HG02571 (cell line): ENCODE results near the gene FBXO8.
A peak's percentile ranks its signal among the peaks of the same experiment; 100 is the strongest.
"Not testable (repeated sequence)": the region's sequence is repeated elsewhere in the genome, so short reads cannot be mapped to it uniquely, and the experiment has no call there.

Source experiments
- ATAC-seq: cut with Tn5 transposase; IDR thresholded peaks from one replicate; pipeline ENCODE4 v1.9.1; 2021; ENCODE audit warnings: mild to moderate bottlenecking, moderate library complexity; ENCODE audit not compliant: unreplicated experiment

FBXO8 gene

DNA sequence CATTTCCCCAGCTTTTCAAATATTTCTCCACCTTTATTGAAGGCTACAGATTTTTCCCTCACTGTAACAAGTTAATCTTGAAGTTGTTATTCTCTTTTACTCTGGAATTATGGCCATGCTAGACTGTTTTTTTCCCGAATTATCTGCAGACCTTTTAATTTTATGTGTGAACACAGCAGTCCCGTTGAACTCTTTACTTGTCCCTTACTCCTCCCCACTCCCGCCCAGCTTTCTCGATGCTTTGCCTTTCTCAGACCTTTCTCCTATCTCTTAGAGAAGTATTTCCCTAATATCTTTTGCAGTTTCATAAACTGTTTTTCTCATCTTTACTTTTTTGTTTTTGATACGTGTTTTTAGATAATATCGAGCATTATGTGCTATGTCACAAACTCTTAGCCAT, 1.0 kb upstream of the FBXO8 start:
- no peak for ATAC-seq

DNA sequence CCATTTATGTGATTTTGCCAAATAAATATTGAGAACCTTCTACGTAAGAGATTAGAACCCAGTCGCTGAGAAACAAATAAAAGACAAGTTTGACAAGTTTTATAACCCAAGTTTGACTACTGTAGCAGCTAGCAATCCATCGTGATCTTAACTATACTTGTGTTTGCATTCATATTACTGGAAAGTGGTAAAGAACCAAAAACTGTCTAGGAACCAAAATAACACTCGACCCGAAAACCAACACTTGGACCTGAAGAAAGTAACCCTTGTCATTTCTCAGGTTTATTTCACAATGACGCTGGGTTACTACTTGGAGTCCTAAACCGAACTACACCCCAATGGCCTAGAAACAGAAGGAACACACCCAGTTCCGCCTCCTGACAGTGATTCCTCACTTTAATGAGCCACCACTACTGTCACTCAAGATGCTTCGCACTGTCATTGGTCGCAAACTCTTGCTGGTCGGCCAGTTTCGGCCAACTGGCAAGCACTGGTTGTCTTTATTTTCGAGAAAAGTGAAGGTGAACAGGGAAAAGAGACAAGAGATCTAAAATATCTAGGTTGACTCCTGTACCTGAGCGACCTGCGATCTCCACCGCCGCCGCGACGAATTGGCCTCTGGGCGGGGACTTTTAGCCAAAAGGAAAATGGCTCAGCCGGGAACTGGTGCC, 496 bp downstream of the FBXO8 start:
- ATAC-seq, result peak; percentile 99

DNA sequence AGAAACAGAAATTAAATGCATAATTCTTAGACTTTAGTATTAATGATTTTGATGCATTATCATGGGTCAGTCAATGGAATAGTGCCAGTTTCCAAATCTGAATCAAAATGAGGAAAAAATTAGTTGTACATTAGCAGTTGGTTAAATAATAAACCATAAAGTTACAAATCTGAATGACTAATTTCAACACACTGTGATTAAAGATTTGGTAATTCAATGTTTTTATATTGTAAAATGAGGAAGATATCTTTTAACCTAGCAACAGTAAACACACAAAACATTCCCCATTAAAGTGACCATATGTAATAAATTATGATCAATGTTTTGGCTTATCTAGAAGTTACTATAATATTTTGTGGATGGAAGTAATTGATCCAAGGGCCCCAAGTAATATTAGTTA, 1.6 kb downstream of the FBXO8 start:
- no peak for ATAC-seq

DNA sequence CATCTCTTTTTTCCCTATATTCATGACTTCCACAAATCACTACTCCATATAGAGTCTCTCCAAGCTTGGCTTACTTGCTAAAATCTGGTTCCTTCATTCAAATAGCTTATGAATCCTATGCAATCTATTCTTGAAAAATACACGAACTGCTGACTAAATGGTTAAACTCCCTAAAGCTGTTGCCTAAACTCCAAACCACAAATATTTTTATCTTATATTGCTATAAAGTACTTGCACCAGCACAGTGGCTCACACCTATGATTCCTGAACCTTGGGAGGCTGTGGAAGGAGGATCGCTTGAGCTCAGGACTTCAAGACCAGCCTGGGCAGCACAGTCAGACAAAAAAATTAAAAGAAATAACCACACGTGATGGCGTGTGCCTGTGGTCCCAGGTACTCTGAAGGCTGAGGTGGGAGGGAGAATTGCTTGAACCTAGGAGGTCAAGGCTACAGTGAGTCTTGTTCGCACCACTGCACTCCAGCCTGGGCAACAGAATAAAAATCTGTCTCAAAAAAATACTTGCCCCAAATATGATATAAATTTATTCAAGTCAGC, 2.2 kb downstream of the FBXO8 start:
- no peak for ATAC-seq

DNA sequence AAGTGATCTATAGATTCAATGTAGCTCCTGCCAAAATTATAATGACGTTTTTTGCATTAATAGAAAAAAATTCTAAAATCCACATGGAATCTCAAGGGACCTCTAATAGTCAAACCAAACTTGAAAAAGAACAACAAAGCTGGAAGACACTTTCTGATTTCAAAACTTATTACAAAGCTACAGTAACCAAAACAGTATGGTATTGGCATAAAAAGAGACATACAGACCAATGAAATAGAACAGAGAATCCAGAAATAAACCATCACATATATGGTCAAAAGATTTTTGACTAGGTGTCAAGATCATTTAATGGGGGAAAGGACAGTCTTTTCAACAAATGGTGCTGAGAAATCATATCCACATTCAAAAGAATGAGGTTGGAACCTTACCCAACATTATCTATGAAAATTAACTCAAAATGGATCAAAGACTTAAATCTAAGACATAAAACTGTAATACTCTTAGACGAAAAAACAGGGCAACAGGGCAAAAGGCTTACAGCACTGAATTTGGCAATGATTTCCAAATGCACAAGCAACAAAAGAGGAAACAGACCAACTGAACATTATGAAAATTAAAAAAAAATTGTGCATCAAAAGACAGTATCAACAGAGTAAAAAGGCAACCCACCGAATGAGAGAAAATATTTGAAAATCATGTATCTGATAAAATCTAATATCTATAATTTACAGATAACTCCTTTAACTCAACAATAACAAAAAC, 3.9 kb downstream of the FBXO8 start:
- no peak for ATAC-seq

DNA sequence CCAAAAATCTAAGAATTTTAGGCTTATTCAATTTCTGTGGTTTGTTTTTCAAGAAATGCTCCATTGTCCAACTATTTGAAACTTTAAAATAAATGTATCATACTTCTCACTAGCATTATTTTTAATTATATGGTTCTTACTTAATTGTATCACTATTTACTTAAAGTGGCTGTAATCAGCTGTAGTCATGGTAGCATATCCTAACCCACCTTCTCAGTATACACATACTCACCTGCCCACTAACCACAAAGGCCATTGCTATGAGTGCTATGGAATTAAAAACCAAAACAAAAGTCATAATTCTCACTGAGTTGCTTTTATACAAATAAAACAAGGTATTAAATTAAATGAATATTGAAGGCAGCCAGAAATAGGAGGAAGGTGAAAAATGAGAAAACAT, 5.0 kb downstream of the FBXO8 start:
- ATAC-seq, result no peak

DNA sequence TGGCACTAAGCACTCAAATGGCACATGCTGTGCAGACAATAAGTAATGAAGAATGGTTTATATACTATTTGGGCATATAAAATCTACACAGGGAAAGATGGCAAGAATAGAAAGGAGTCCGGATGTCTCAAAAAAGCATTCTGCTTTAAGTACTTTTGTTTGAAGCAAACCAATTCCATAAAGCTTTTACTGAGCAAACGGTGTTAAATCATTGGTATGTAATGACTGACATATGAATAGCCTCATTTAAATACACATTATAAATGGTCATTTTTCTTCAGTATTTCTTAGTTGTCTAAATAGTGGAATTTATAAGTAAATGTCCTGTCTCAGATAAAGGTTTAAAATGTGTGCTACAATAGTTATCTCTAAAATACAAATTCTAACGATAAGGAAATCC, 6.0 kb downstream of the FBXO8 start:
- no peak for ATAC-seq

DNA sequence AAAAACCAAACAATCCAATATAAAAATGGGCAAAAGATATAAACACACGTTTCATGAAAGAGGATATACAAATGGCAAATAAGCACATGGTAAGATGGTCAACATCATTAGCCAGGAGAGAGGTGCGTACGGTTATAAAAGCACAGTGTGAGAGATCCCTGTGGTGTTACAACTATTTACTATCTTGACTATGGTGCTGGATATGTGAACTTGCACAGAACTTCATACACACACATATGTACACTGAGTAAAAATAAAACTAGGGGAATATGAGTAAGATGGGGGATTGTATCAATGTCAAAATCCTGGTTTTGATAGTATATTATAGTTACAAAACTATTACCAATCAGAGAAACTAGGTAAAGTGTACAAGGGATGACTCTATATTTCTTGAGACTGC, 8.4 kb downstream of the FBXO8 start:
- no peak for ATAC-seq

DNA sequence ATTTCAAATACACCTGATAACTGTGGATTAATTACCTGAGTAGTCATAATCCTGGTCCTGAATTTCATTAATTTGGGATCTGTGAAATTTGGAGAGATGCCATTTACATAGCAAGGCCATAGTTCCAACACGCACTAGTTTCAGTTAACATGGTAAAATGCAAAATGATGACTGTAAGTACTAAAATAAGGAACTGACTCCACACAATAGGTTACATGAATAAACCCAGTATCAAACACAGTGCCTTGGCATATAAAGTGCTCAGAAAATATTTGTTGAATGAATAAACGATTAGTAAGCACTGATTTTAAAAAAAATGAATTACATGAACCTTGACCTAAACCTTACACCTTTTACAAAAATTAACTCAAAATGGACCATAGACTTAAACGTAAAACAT, 9.0 kb downstream of the FBXO8 start:
- no peak for ATAC-seq

DNA sequence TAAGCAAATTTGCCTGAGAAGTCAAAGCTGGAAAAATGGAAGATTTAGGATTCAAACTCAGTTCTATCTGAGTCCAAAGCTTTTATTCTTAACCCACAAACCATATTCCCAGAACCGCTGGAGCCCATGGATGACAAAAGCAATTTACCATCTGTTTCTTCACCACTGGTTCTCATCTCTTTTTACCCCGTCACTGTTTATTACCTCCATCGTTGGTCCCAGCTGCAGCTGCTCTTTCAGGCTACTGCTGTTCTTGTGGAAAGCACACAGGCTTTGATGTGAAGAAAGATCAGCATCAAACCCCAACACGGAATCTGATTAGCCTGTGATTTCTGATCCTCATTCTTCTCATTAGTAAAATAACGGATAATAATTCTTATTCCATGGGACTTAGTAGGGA, 9.5 kb downstream of the FBXO8 start:
- ATAC-seq, result no peak

DNA sequence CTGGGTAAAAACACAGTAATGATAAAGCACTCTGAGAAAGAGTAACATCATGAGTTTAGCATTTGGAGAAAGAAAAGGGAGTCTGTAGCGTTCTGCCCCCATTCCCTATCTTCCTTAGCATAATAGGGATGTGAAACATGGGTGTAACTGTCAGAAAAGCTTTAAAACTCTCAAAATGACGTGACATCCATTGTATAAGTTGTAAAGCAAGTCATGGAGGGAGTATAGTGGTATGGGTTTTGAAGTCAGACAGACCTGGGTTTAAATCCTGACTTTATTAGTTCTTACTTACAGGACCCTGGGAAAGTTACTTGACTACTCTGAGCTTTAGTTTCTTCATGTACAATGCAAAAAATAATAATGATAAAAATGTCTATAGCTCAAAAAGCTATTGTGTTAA, 17.1 kb downstream of the FBXO8 start:
- ATAC-seq, result no peak

DNA sequence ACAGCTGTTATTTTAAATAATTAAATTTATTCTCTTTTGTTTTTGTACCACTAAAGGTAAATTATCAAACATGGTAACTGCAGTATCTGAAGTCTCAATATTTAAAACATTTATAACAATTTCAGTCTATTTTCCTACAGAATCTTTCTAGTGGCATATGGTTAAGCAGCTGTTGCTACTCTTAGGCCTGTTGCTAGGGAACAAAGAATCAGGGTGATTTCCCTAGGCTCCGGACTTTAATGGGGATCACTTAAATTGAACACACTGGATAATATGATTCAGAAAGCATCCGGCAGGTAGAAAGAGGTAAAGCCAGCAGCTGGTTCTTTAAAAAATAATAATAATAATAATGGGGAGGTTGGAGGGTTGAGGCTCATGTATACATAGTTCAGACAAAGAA, 17.6 kb downstream of the FBXO8 start:
- ATAC-seq, result peak; percentile 42

DNA sequence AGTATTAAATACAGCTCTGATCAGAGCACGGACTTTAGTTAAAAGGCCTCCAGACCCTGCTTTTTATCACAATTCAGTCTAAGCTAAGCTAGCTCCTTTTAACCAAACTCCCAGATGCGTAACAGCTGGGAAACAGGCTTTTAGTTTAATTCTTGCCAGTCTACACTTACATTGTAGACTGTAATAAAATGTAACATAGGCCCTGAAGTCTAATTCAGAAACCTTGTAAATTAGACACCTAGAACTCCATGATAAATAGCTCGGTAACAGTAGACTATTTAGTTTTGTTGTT, 20.1 kb downstream of the FBXO8 start:
- ATAC-seq, result no peak

DNA sequence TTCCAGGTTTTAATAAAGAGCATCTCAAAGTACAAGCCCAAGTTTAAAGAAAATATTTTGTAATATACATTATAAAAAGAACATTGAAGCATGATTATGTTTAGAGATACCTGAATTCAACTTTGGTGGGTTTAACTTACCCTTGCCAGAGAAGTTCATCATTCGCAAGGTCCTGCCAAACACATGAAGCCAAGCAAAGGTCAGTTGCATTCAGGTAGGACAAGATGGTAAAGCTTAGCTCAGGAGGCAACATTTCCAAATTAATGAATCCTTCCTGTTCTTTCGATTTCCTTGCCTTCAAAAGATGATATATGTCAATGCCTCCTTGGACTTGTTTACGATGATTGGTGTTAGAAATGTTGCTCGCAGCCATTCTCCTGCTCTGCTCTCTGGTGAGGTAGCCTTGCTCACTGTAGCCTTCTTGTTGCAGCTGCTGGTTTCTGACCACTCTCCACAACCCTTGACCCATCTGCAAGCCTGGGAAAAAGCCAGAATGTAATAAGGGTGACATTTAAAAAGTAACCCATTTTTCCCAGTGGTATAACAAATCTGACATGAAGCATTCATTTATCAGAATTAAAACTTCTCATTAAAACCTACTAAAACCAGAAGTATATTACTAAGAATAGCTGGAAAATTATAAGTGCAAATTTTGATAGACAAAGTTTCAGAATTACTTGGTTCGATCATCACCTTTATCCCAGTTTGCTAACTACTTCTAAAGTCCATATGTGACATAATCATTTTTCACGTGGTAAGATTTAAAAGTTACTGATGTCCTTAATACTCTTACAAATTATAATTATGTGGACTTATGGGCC, 20.6 kb downstream of the FBXO8 start:
- no peak for ATAC-seq

DNA sequence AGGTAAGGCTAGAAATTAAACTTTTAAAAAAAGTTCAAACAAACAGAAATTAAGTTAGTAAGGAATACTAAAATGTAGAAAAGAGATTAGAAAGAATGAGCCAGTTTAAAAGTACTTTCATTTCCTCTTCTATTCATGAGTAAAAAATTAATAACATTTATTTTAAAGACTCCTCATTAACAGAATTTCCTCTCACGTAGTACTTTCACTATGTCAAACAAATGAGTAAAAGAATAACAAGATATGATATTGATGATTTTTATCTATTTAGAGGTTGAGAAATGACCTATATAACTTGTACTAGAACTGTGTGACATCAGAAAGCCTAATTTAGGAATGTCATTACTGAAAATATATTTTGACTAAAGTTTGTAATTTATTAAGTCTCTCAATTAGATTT, 22.0 kb downstream of the FBXO8 start:
- not testable (repeated sequence) for ATAC-seq

DNA sequence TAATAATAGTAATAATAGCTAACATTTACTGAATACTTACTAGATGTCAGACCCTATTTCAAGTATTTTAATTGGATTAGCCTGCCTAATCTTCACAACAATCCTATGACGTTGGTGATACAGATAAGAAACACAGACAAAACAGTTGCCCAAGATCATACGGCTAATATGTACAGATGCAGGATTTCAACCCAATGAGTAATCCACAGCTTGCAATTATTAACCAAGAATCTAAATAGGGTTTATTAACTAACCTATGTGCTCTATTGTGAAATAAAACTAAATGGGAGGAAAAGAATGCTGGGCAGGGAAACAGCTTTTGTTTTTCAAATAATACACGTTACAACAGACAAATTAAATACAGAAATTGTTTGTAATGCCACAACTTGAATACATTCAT, 23.4 kb downstream of the FBXO8 start:
- ATAC-seq, result no peak

DNA sequence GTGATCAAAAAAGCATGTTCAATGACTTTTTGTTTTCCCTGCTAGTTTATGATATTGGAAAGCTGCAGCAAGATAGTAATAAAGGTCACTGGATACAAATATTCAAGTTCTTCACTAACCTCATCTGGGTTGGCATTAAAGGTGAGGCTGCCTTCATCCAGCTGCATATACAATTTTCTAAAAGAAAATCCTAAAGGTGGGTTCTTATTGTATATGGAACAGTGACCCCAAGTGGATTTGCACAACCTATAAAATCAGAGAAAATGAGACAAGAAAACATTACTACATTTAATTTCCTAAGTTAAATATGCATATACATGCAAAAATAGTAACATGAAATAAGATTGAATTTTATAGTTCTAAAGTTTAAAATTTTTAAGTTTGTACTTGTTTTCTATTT, 23.9 kb downstream of the FBXO8 start:
- no peak for ATAC-seq

DNA sequence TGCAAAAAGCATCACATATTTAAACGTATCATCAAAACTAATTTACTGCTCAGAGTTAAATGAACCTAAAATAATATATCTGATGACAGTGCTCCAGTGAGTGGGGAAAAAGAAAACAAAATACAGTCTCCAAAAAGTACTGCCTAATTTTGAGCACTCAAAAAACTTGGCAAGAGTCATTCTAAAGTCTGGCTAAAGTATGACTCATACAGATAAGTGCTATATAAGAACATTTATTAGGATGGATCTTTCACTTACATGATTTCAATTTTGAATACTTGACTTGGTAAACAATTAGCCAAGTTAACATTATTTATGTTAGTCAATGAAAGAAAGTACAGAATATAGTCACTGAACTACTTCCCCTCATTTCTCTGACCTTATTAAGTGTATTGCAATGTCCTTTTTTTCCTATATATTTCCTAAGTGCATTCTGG, 27.2 kb downstream of the FBXO8 start:
- no peak for ATAC-seq

DNA sequence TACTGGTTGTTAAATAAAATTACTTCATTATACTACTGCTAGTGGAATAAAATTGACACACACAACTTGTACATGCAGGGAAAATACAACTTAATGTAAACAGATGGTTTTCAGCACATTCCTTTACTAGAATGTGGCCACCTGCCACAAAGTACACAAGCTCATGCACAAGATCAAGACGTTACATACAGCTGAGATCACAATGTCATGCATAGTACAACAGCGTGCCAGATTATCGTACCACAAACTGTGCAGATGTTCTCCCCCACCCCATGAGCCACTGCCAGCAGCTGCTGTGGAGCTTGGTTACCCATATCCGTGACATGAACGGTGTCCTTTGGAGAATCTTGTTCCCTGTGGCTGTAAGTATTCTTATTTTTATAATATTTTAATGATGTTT, 27.7 kb downstream of the FBXO8 start:
- no peak for ATAC-seq

DNA sequence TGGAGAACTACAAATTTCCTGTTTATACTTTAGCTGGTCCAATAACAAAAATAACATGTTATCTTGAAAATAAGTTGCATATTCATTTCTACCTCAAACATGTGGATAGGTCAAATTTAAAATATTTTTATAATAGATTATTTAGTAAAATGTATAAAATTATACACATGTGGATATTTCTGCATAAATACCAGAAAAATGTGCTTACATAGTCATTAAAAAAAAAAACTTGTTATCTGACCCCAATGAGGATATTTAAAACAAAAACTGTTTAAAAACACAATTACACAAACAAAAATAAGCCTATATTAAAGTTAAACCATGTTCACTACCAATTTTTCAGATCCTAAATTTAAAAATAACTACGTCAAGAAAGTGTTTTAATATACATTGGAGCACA, 28.1 kb downstream of the FBXO8 start:
- ATAC-seq, result no peak

DNA sequence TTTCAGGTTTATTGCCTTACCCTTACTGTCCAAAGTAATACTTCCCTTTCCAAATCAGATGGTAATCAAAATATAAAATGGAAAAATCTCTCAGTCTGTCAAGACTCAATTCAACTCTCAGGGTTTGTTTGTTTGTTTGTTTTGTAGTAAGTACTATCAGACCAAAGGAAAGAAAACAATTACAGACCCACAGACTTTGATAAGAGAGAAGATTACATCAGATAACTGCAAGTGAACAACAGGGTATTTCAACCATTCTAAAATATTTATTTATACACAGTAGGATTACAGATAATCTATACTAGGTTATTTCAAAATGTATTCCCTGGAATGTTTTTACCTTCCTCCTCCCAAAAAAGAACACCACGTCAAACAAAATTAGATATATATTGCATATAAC, 28.9 kb downstream of the FBXO8 start:
- no peak for ATAC-seq

DNA sequence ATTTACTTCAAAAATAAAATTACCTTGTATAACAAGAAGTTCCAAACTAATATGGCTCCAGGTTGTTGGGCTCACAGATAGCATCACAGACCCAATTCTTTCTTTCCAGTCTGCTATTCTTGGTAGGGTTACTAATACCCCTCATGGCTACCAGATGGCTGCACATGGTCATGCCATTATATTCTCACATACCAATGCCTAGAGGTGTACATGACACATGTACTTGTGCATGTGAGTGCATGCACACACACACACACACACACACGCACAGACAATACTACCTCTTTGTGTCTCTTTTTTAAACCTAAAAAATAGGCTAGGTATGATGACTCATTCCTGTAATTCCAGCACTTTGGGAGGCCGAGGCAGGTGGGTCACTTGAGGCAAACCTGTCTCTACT, 31.1 kb downstream of the FBXO8 start:
- no peak for ATAC-seq
